ENCODE measurements around the gene ANTXRL.

DNA sequence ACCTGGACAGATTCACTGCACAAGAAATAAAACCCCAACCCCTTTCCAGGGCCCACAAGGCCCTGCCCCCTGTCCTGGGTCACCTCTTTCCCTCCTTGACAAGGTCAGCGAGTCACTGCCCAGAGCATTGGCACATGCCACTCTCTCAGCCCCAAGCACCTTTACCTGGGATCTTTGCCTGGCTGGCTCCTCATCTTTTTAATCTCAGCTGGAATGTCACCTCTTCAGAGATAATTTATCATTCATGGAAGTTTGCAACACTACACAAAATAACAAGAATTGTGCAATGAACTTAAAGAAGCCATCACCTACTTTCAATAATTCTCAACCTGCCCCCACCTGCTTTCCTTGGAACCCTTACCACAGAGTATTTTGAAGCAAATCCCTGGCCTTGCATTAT, 19.2 kb downstream of the ANTXRL start:
- TF ChIP-seq, protein P1, sequence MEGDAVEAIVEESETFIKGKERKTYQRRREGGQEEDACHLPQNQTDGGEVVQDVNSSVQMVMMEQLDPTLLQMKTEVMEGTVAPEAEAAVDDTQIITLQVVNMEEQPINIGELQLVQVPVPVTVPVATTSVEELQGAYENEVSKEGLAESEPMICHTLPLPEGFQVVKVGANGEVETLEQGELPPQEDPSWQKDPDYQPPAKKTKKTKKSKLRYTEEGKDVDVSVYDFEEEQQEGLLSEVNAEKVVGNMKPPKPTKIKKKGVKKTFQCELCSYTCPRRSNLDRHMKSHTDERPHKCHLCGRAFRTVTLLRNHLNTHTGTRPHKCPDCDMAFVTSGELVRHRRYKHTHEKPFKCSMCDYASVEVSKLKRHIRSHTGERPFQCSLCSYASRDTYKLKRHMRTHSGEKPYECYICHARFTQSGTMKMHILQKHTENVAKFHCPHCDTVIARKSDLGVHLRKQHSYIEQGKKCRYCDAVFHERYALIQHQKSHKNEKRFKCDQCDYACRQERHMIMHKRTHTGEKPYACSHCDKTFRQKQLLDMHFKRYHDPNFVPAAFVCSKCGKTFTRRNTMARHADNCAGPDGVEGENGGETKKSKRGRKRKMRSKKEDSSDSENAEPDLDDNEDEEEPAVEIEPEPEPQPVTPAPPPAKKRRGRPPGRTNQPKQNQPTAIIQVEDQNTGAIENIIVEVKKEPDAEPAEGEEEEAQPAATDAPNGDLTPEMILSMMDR (IDR thresholded peaks at IDR 0.05) = no peak
- TF ChIP-seq POLR2A (IDR thresholded peaks at IDR 0.05) = no peak

Measured in esophagus squamous epithelium (tissue), 4 donors.